HEK293 (cell line): Measurements from ENCODE around the gene C17orf107.

Source experiments
- EGR2 ChIP-seq: fragments of 450-650 bp; formaldehyde crosslinking; IDR thresholded peaks from 2 replicates; pipeline ENCODE4 v1.5.1; 2016; ENCODE audit warnings: low read depth, missing biosample characterization, missing genetic modification characterization
- GLIS2 ChIP-seq: fragments of 450-650 bp; formaldehyde crosslinking; IDR thresholded peaks from 2 replicates; pipeline ENCODE4 v1.5.1; 2016; ENCODE audit warnings: missing biosample characterization, missing genetic modification characterization
- MYNN ChIP-seq: fragments of 450-650 bp; formaldehyde crosslinking; IDR thresholded peaks from 2 replicates; pipeline ENCODE4 v1.5.1; 2016; ENCODE audit warnings: missing biosample characterization, missing genetic modification characterization, borderline replicate concordance
- OVOL3 ChIP-seq: fragments of 450-650 bp; formaldehyde crosslinking; IDR thresholded peaks from 2 replicates; pipeline ENCODE4 v1.5.1; 2016; ENCODE audit warnings: missing biosample characterization, missing genetic modification characterization
- ZFP69B ChIP-seq: fragments of 450-650 bp; formaldehyde crosslinking; IDR thresholded peaks from 2 replicates; pipeline ENCODE4 v1.5.1; 2016; ENCODE audit warnings: missing biosample characterization, missing genetic modification characterization
- ZNF19 ChIP-seq: fragments of 450-650 bp; formaldehyde crosslinking; IDR thresholded peaks from 2 replicates; pipeline ENCODE4; 2016; ENCODE audit warnings: missing biosample characterization, missing genetic modification characterization, low read depth
- ZNF211 ChIP-seq: fragments of 450-650 bp; formaldehyde crosslinking; IDR thresholded peaks from 2 replicates; pipeline ENCODE4 v1.5.1; 2016; ENCODE audit warnings: low read depth, missing biosample characterization, missing genetic modification characterization
- ZNF214 ChIP-seq: fragments of 450-650 bp; formaldehyde crosslinking; IDR thresholded peaks from 2 replicates; pipeline ENCODE4 v1.5.1; 2017; ENCODE audit warnings: missing biosample characterization, mild to moderate bottlenecking, missing genetic modification characterization, borderline replicate concordance
- ZNF223 ChIP-seq: fragments of 450-650 bp; formaldehyde crosslinking; IDR thresholded peaks from 2 replicates; pipeline ENCODE4 v1.5.1; 2016; ENCODE audit warnings: missing biosample characterization, missing genetic modification characterization
- ZNF248 ChIP-seq: fragments of 450-650 bp; formaldehyde crosslinking; IDR thresholded peaks from 2 replicates; pipeline ENCODE4 v1.5.1; 2017; ENCODE audit warnings: missing biosample characterization, missing genetic modification characterization
- ZNF423 ChIP-seq: fragments of 450-650 bp; formaldehyde crosslinking; IDR thresholded peaks from 2 replicates; pipeline ENCODE4 v1.5.1; 2016; ENCODE audit warnings: missing biosample characterization, missing genetic modification characterization
- ZNF501 ChIP-seq: fragments of 450-650 bp; formaldehyde crosslinking; IDR thresholded peaks from 2 replicates; pipeline ENCODE4 v1.5.1; 2016; ENCODE audit warnings: missing biosample characterization, missing genetic modification characterization
- ZNF514 ChIP-seq: fragments of 450-650 bp; formaldehyde crosslinking; IDR thresholded peaks from 2 replicates; pipeline ENCODE4 v1.5.1; 2016; ENCODE audit warnings: missing biosample characterization, missing genetic modification characterization
- ZNF623 ChIP-seq: fragments of 450-650 bp; formaldehyde crosslinking; IDR thresholded peaks from 2 replicates; pipeline ENCODE4 v1.5.1; 2016; ENCODE audit warnings: missing biosample characterization, missing genetic modification characterization
- ZNF624 ChIP-seq: fragments of 450-650 bp; formaldehyde crosslinking; IDR thresholded peaks from 2 replicates; pipeline ENCODE4 v1.5.1; 2017; ENCODE audit warnings: missing biosample characterization, missing genetic modification characterization
- TF ChIP-seq, protein P1 (sequence below): IDR thresholded peaks from 2 replicates; pipeline ENCODE4 v1.6.1; 2011; ENCODE audit warnings: mild to moderate bottlenecking, low read depth, low read length, borderline replicate concordance
- TF ChIP-seq, protein P2 (sequence below): fragments of 450-650 bp; formaldehyde crosslinking; IDR thresholded peaks from 2 replicates; pipeline ENCODE4 v1.5.1; 2016; ENCODE audit warnings: missing biosample characterization, missing genetic modification characterization
- TF ChIP-seq, protein P3 (sequence below): fragments of 450-650 bp; formaldehyde crosslinking; conservative IDR thresholded peaks from 2 replicates; pipeline ENCODE4 v1.5.1; 2016; ENCODE audit warnings: low read depth, missing biosample characterization, missing genetic modification characterization
- TF ChIP-seq, protein P4 (sequence below): fragments of 450-650 bp; formaldehyde crosslinking; IDR thresholded peaks from 2 replicates; pipeline ENCODE4 v1.5.1; 2016; ENCODE audit warnings: missing biosample characterization, missing genetic modification characterization
- TF ChIP-seq, protein P5 (sequence below): fragments of 450-650 bp; formaldehyde crosslinking; IDR thresholded peaks from 2 replicates; pipeline ENCODE4 v1.5.1; 2016; ENCODE audit warnings: missing biosample characterization, missing genetic modification characterization, low read depth
- TF ChIP-seq, protein P6 (sequence below): fragments of 450-650 bp; formaldehyde crosslinking; IDR thresholded peaks from 2 replicates; pipeline ENCODE4 v1.5.1; 2016; ENCODE audit warnings: missing biosample characterization, missing genetic modification characterization
- TF ChIP-seq, protein P7 (sequence below): fragments of 450-650 bp; formaldehyde crosslinking; IDR thresholded peaks from 2 replicates; pipeline ENCODE4 v1.5.1; 2017; ENCODE audit warnings: missing biosample characterization, mild to moderate bottlenecking, missing genetic modification characterization, moderate library complexity

C17orf107 gene

DNA sequence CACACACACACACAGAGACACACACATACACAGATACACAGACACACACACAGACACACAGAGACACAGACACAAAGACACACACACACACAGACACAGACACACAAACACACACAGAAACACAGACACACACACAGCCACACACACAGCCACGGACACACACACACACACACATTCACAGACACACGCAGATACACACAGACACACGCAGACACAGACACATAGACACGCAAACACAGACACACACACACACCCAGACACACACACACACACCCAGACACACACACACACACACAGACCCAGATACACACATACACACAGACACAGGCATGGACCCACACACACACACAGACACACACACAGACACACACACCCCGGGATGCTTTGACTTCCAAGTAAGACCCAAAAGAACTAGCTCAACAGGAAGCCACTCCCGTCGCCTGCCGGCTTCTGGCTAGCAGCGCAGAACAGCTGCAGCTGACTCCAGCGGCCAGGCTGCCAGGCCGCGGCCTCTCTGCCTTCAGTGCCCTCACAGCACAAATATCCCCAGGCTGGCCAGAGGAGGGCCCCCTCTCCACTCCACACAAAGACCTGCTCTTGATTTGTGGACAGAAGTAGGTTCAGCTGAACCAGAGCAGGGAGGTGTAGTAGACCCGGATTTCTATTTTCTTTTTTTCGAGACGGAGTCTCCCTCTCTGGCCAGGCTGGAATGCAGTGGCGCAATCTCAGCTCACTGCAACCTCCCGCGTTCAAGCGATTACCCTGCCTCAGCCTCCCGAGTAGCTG, 9.6 kb downstream of the C17orf107 start (continued):
- TF ChIP-seq, protein P1, sequence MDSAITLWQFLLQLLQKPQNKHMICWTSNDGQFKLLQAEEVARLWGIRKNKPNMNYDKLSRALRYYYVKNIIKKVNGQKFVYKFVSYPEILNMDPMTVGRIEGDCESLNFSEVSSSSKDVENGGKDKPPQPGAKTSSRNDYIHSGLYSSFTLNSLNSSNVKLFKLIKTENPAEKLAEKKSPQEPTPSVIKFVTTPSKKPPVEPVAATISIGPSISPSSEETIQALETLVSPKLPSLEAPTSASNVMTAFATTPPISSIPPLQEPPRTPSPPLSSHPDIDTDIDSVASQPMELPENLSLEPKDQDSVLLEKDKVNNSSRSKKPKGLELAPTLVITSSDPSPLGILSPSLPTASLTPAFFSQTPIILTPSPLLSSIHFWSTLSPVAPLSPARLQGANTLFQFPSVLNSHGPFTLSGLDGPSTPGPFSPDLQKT, result no peak
- TF ChIP-seq EGR2 (tag by site-specific recombination) (no peak), ZNF214 (tag by site-specific recombination) (no peak), ZNF514 (tag by site-specific recombination) (no peak), ZNF423 (tag by site-specific recombination) (no peak), ZNF211 (tag by site-specific recombination) (no peak), OVOL3 (tag by site-specific recombination) (no peak), ZFP69B (tag by site-specific recombination) (peak; percentile 36; the same call in 1 of the 2 replicates), ZNF623 (tag by site-specific recombination) (no peak), ZNF501 (tag by site-specific recombination) (peak; percentile 48; the same call in 1 of the 2 replicates), GLIS2 (tag by site-specific recombination) (no peak), ZNF19 (tag by site-specific recombination) (no peak), ZNF248 (tag by site-specific recombination) (0 out of 2 replicates have a peak, but pooled peaks have one; percentile 20), ZNF624 (tag by site-specific recombination) (no peak), MYNN (no peak), ZNF223 (tag by site-specific recombination) (no peak)
- TF ChIP-seq, protein P2, sequence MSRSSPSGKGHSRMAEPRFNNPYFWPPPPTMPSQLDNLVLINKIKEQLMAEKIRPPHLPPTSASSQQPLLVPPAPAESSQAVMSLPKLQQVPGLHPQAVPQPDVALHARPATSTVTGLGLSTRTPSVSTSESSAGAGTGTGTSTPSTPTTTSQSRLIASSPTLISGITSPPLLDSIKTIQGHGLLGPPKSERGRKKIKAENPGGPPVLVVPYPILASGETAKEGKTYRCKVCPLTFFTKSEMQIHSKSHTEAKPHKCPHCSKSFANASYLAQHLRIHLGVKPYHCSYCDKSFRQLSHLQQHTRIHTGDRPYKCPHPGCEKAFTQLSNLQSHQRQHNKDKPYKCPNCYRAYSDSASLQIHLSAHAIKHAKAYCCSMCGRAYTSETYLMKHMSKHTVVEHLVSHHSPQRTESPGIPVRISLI (tag by site-specific recombination), result no peak
- TF ChIP-seq, protein P3, sequence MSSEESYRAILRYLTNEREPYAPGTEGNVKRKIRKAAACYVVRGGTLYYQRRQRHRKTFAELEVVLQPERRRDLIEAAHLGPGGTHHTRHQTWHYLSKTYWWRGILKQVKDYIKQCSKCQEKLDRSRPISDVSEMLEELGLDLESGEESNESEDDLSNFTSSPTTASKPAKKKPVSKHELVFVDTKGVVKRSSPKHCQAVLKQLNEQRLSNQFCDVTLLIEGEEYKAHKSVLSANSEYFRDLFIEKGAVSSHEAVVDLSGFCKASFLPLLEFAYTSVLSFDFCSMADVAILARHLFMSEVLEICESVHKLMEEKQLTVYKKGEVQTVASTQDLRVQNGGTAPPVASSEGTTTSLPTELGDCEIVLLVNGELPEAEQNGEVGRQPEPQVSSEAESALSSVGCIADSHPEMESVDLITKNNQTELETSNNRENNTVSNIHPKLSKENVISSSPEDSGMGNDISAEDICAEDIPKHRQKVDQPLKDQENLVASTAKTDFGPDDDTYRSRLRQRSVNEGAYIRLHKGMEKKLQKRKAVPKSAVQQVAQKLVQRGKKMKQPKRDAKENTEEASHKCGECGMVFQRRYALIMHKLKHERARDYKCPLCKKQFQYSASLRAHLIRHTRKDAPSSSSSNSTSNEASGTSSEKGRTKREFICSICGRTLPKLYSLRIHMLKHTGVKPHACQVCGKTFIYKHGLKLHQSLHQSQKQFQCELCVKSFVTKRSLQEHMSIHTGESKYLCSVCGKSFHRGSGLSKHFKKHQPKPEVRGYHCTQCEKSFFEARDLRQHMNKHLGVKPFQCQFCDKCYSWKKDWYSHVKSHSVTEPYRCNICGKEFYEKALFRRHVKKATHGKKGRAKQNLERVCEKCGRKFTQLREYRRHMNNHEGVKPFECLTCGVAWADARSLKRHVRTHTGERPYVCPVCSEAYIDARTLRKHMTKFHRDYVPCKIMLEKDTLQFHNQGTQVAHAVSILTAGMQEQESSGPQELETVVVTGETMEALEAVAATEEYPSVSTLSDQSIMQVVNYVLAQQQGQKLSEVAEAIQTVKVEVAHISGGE (tag by site-specific recombination), result no peak
- TF ChIP-seq, protein P4, sequence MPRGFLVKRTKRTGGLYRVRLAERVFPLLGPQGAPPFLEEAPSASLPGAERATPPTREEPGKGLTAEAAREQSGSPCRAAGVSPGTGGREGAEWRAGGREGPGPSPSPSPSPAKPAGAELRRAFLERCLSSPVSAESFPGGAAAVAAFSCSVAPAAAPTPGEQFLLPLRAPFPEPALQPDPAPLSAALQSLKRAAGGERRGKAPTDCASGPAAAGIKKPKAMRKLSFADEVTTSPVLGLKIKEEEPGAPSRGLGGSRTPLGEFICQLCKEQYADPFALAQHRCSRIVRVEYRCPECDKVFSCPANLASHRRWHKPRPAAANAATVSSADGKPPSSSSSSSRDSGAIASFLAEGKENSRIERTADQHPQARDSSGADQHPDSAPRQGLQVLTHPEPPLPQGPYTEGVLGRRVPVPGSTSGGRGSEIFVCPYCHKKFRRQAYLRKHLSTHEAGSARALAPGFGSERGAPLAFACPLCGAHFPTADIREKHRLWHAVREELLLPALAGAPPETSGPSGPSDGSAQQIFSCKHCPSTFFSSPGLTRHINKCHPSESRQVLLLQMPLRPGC (tag by site-specific recombination), result no peak
- TF ChIP-seq, protein P5, sequence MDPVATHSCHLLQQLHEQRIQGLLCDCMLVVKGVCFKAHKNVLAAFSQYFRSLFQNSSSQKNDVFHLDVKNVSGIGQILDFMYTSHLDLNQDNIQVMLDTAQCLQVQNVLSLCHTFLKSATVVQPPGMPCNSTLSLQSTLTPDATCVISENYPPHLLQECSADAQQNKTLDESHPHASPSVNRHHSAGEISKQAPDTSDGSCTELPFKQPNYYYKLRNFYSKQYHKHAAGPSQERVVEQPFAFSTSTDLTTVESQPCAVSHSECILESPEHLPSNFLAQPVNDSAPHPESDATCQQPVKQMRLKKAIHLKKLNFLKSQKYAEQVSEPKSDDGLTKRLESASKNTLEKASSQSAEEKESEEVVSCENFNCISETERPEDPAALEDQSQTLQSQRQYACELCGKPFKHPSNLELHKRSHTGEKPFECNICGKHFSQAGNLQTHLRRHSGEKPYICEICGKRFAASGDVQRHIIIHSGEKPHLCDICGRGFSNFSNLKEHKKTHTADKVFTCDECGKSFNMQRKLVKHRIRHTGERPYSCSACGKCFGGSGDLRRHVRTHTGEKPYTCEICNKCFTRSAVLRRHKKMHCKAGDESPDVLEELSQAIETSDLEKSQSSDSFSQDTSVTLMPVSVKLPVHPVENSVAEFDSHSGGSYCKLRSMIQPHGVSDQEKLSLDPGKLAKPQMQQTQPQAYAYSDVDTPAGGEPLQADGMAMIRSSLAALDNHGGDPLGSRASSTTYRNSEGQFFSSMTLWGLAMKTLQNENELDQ (tag by site-specific recombination), result no peak
- TF ChIP-seq, protein P6, sequence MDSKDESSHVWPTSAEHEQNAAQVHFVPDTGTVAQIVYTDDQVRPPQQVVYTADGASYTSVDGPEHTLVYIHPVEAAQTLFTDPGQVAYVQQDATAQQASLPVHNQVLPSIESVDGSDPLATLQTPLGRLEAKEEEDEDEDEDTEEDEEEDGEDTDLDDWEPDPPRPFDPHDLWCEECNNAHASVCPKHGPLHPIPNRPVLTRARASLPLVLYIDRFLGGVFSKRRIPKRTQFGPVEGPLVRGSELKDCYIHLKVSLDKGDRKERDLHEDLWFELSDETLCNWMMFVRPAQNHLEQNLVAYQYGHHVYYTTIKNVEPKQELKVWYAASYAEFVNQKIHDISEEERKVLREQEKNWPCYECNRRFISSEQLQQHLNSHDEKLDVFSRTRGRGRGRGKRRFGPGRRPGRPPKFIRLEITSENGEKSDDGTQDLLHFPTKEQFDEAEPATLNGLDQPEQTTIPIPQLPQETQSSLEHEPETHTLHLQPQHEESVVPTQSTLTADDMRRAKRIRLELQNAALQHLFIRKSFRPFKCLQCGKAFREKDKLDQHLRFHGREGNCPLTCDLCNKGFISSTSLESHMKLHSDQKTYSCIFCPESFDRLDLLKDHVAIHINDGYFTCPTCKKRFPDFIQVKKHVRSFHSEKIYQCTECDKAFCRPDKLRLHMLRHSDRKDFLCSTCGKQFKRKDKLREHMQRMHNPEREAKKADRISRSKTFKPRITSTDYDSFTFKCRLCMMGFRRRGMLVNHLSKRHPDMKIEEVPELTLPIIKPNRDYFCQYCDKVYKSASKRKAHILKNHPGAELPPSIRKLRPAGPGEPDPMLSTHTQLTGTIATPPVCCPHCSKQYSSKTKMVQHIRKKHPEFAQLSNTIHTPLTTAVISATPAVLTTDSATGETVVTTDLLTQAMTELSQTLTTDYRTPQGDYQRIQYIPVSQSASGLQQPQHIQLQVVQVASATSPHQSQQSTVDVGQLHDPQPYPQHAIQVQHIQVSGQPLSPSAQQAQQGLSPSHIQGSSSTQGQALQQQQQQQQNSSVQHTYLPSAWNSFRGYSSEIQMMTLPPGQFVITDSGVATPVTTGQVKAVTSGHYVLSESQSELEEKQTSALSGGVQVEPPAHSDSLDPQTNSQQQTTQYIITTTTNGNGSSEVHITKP (tag by site-specific recombination), result no peak
- TF ChIP-seq, protein P7, sequence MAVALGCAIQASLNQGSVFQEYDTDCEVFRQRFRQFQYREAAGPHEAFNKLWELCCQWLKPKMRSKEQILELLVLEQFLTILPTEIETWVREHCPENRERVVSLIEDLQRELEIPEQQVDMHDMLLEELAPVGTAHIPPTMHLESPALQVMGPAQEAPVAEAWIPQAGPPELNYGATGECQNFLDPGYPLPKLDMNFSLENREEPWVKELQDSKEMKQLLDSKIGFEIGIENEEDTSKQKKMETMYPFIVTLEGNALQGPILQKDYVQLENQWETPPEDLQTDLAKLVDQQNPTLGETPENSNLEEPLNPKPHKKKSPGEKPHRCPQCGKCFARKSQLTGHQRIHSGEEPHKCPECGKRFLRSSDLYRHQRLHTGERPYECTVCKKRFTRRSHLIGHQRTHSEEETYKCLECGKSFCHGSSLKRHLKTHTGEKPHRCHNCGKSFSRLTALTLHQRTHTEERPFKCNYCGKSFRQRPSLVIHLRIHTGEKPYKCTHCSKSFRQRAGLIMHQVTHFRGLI (tag by site-specific recombination), result no peak
